Stimulated activated effector memory CD8-positive, alpha-beta T cell treated with anti-CD3 and anti-CD28 coated beads, Interleukin-12 subunit alpha, Interleukin-12 subunit beta, amount 100 ng/mL, for 72 hours (primary cell): ENCODE data around the gene ZKSCAN1.
A peak's percentile ranks its signal among the peaks of the same experiment; 100 is the strongest.

Experiments used
- ATAC-seq: fragments of 150-1000 bp; cut with Tn5 transposase; 2 replicates; pipeline ENCODE4 v1.10.0; 2021
- DNase-seq, 2 donors: peaks; one replicate each; pipeline ENCODE4 v3.0.0; 2021 to 2022; ENCODE audit warnings: low spot score in 2 of 2
- H3K27ac Mint-ChIP-seq: one replicate; pipeline ENCODE4 v1.8.0; 2022; ENCODE audit warnings: mild to moderate bottlenecking, mixed read lengths
- H3K36me3 Mint-ChIP-seq: one replicate; pipeline ENCODE4 v1.8.0; 2022; ENCODE audit warnings: mild to moderate bottlenecking, mixed read lengths
- H3K4me1 Mint-ChIP-seq: one replicate; pipeline ENCODE4 v1.8.0; 2022; ENCODE audit warnings: mixed read lengths
- H3K4me3 Mint-ChIP-seq: one replicate; pipeline ENCODE4 v1.8.0; 2022; ENCODE audit warnings: mild to moderate bottlenecking, mixed read lengths
- H3K9me3 Mint-ChIP-seq: one replicate; pipeline ENCODE4 v1.8.0; 2022; ENCODE audit warnings: mixed read lengths

ZKSCAN1 gene

DNA sequence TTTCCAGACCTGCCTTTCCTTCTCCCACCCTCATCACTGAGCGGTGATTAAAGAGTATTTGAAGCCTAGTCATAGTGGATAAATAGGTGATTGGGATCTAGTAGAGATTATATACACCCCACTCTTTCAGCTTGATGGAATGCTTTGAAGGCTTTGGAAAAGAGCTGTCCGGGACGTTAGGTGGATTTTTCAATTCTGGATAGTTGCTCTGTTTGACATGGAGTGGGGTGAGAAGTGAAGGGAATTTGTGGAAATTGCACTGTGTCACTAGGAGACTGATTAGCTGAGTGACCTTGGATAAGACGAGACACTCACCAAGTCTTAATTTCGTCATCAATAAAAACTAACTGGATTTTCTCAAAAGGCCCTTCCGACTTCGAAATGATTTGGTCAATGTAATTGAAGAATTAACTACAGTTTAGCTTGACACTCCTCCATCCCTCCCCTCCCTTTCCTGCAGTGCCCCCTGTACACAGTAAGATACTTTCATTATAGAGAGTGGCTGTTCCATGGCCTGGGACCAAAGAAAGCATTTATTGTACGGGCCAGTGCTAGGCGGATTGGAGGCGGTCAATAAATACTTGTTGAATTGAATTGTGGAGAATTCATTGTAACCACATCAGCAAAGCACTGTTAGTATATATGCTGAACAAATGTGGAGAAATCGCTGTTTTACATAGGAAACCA, 962 bp downstream of the ZKSCAN1 start:
- ATAC-seq (no peak), DNase-seq (no peak)
- peak overlapping the region; percentile 95 for H3K27ac Mint-ChIP-seq
- no peaks in the 10 kb centered on the region for H3K9me3 Mint-ChIP-seq
- H3K4me3 Mint-ChIP-seq: peak overlapping the region; percentile 88
- H3K36me3 Mint-ChIP-seq: peaks cover 34% of the 10 kb centered on the region
- H3K4me1 Mint-ChIP-seq: peaks cover 21% of the 10 kb centered on the region

DNA sequence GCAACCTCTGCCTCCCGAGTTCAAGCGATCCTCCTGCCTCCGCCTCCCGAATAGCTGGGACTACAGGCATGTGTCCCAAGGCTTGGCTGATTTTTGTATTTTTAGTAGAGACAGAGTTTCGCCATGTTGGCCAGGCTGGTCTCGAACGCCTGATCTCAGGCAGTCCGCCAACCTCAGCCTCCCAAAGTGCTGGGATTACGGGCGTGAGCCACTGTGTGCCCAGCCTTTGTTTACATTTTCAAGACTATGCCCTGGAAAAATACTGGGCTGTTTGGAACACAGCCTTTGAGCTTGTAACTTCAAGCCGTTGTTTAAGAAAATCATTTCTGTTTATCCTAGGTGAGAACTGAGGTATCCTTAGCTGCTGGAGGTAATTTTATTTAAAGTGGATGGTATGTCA, 1.9 kb downstream of the ZKSCAN1 start:
- no peak for DNase-seq
- Mint-ChIP-seq H3K27ac (no peak overlapping the region), H3K9me3 (no peaks in the 10 kb centered on the region), H3K4me1 (peaks cover 21% of the 10 kb centered on the region), H3K36me3 (peaks cover 44% of the 10 kb centered on the region), H3K4me3 (no peak overlapping the region)
- no peak for ATAC-seq

DNA sequence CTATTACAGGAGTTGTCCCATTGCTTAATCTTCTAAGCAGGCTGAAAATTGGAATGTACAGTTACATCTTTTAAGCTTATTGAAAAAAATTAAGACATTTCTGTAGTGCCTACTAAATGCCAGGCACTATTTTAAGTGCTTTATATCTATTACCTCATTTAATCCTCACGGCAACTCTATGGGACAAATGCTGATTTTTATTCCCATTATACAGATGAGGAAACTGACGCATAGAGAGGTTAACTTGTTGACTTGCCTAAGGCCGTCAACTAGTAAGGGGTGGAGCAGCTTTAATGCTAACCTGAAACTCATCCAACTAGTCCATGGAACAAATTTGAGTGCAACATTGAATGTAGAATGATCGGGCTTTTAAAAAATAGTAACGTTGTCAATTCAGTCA, 2.5 kb downstream of the ZKSCAN1 start:
- peaks cover 21% of the 10 kb centered on the region for H3K4me1 Mint-ChIP-seq

DNA sequence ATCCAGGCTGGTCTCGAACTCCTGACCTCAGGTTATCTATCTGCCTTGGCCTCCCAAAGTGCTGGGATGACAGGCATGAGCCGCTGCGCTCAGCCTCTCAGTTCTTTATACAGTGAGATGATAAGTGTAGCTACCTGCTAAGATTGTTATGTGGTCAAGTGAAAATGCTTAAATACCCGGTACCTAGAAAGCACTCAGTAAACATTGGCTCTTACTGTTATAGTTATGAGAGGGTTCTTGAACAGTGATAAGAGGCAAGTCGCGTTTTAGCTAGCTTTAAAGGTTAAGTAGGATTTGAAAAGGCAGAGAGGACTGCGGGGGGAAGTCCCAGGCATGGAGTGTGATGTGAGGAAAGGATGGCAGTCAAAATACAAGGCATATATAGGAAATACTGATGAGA, 4.5 kb downstream of the ZKSCAN1 start:
- Mint-ChIP-seq H3K27ac (no peak overlapping the region), H3K4me3 (no peak overlapping the region), H3K36me3 (peaks cover 70% of the 10 kb centered on the region), H3K9me3 (no peaks in the 10 kb centered on the region), H3K4me1 (peaks cover 21% of the 10 kb centered on the region)
- DNase-seq: no peak
- ATAC-seq: no peak

More for the DNA sequence above, 2.5 kb downstream of the ZKSCAN1 start:
- no peak for ATAC-seq
- DNase-seq: no peak
- H3K9me3 Mint-ChIP-seq: no peaks in the 10 kb centered on the region
- no peak overlapping the region for H3K27ac Mint-ChIP-seq
- no peak overlapping the region for H3K4me3 Mint-ChIP-seq
- peaks cover 49% of the 10 kb centered on the region for H3K36me3 Mint-ChIP-seq

DNA sequence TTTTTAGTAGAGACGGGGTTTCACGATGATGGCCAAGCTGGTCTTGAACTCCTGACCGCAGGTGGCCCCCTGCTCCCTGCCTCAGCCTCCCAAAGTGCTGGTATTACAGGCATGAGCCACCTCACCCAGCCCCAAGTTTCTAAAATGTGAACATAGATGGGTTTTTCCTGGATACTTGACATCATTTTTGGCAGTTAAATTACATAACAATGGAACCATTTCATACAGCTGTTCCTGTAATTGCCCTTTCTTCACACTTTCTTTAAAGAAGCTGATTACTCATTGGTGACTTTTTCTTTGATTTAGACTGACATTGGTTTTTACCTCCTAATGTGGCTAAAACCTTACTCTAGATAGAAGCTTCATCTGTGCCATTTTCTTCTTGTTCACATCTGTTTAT, 5.9 kb downstream of the ZKSCAN1 start:
- ATAC-seq: no peak
- peaks cover 79% of the 10 kb centered on the region for H3K36me3 Mint-ChIP-seq
- peak overlapping the region; percentile 29 for H3K27ac Mint-ChIP-seq
- peaks cover 21% of the 10 kb centered on the region for H3K4me1 Mint-ChIP-seq
- H3K4me3 Mint-ChIP-seq: no peak overlapping the region
- DNase-seq: no peak
- H3K9me3 Mint-ChIP-seq: no peaks in the 10 kb centered on the region

DNA sequence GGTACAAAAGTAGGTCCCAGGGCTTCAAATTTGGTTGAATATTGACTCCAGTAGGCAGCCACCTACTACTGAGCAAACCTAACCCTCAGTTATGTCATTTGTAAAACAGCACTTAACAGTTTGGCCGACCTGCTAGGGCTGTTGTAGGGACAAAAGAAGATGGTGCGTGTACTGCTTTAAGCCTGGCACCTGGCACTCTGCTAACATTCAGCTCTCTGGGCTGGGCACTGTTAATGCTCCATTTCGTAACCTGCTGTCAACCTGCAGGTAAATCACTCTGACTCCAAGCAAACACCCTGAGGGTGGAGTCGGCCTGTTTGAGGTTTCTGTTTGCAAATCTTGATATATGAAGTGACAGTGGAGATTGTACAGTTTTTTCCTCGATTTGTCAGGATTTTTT, 7.2 kb downstream of the ZKSCAN1 start:
- H3K36me3 Mint-ChIP-seq: peaks cover 80% of the 10 kb centered on the region
- H3K9me3 Mint-ChIP-seq: no peaks in the 10 kb centered on the region
- peak overlapping the region; percentile 54 for H3K27ac Mint-ChIP-seq
- DNase-seq (no peak), ATAC-seq (no peak)
- peaks cover 16% of the 10 kb centered on the region for H3K4me1 Mint-ChIP-seq
- no peak overlapping the region for H3K4me3 Mint-ChIP-seq

DNA sequence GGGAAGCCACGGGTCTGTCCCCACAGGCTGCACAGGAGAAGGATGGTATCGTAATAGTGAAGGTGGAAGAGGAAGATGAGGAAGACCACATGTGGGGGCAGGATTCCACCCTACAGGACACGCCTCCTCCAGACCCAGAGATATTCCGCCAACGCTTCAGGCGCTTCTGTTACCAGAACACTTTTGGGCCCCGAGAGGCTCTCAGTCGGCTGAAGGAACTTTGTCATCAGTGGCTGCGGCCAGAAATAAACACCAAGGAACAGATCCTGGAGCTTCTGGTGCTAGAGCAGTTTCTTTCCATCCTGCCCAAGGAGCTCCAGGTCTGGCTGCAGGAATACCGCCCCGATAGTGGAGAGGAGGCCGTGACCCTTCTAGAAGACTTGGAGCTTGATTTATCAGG, 8.1 kb downstream of the ZKSCAN1 start:
- Mint-ChIP-seq H3K27ac (peak overlapping the region; percentile 54), H3K4me3 (no peak overlapping the region), H3K4me1 (peaks cover 16% of the 10 kb centered on the region), H3K36me3 (peaks cover 88% of the 10 kb centered on the region), H3K9me3 (no peaks in the 10 kb centered on the region)
- ATAC-seq: no peak
- no peak for DNase-seq

DNA sequence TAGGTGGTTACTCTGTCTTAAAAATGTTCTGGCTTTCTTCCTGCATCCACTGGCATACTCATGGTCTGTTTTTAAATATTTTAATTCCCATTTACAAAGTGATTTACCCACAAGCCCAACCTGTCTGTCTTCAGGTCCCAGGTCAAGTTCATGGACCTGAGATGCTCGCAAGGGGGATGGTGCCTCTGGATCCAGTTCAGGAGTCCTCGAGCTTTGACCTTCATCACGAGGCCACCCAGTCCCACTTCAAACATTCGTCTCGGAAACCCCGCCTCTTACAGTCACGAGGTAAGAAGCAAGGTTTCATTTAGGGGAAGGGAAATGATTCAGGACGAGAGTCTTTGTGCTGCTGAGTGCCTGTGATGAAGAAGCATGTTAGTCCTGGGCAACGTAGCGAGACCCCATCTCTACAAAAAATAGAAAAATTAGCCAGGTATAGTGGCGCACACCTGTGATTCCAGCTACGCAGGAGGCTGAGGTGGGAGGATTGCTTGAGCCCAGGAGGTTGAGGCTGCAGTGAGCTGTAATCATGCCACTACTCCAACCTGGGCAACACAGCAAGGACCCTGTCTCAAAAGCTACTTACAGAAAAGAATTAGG, 8.7 kb downstream of the ZKSCAN1 start:
- Mint-ChIP-seq H3K9me3 (no peaks in the 10 kb centered on the region), H3K27ac (no peak overlapping the region), H3K4me1 (peaks cover 16% of the 10 kb centered on the region), H3K4me3 (no peak overlapping the region), H3K36me3 (peaks cover 92% of the 10 kb centered on the region)
- DNase-seq (no peak), ATAC-seq (no peak)

DNA sequence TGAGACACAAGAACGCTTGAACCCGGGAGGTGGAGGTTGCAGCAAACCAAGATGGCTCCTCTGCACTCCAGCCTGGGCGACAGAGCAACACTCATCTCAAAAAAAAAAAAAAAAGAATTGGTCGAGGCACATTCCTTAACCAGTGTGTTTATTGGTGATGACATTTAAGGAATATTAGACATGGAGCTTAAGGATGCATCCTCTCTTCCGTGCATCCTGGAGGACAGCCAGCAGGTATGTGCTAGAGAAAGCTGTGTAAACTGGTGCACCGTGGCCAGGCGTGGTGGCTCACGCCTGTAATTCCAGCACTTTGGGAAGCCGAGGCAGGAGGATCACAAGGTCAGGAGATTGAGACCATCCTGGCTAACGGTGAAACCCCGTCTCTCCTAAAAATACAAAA, 11.8 kb downstream of the ZKSCAN1 start:
- Mint-ChIP-seq H3K4me1 (peaks cover 9% of the 10 kb centered on the region), H3K36me3 (peaks cover 100% of the 10 kb centered on the region), H3K4me3 (no peak overlapping the region), H3K9me3 (no peaks in the 10 kb centered on the region), H3K27ac (no peak overlapping the region)
- no peak for ATAC-seq
- DNase-seq: no peak

DNA sequence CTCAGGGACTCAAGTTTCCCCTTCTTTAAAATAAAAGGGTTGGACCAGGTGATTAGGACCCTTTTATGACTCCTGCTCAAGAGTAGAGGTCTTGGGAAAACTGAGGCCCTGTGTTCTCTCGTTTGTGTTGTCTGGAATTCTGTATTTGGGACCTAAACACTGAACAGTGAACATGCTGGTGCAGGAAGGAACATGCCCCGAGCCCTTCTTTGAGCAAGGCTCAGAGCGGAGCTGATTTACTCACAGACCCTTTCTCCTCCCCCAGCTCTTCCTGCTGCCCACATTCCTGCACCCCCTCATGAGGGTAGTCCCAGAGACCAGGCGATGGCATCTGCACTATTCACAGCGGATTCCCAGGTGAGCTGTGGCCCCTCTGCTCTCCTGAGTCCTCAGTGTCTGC, 14.2 kb downstream of the ZKSCAN1 start:
- Mint-ChIP-seq H3K4me1 (peaks cover 9% of the 10 kb centered on the region), H3K27ac (peak overlapping the region; percentile 12), H3K4me3 (no peak overlapping the region), H3K36me3 (peaks cover 100% of the 10 kb centered on the region), H3K9me3 (no peaks in the 10 kb centered on the region)
- DNase-seq: no peak
- no peak for ATAC-seq

DNA sequence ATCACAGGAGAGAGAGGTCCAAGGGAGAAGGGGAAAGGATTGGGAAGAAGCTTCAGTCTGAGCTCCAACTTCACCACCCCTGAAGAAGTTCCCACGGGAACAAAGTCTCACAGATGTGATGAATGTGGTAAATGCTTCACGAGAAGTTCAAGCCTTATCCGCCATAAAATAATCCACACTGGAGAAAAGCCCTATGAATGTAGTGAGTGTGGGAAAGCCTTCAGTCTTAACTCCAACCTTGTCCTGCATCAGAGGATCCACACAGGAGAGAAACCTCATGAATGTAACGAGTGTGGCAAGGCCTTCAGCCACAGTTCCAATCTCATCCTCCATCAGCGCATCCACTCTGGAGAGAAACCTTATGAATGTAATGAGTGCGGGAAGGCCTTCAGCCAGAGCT, 18.1 kb downstream of the ZKSCAN1 start:
- H3K36me3 Mint-ChIP-seq: peaks cover 95% of the 10 kb centered on the region
- ATAC-seq (no peak), DNase-seq (no peak)
- H3K9me3 Mint-ChIP-seq: no peaks in the 10 kb centered on the region
- H3K4me3 Mint-ChIP-seq: no peak overlapping the region
- H3K4me1 Mint-ChIP-seq: no peaks in the 10 kb centered on the region
- H3K27ac Mint-ChIP-seq: no peak overlapping the region

DNA sequence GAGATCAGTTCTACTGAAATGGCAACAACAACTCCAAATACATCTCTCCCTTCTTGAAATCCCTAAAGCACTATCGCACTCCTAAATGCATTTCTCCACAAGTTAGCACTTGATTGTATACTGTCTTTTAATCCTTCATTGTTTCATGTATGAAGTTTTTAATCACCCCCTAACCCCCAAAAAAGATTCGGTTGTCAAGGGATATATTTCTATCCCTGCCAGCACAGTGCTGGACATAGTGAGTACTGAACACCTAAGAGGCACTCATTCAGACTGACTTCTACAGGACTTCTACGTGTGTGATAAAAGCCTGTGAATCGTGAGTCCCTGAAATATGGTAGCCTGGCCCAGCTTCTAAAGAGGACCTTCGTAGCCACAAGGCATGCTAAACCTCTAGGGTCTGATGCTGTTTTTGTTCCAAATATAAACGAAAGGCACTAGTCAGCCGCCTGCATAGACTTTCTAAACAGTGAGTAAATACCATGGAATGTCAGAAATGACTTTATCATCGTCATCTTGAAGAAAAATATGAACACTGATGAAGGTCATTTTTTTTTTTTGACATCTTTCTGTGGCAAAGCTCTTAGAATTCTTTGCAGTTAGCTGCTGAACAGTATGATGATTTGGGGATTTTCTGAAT, 19.6 kb downstream of the ZKSCAN1 start:
- H3K9me3 Mint-ChIP-seq: no peaks in the 10 kb centered on the region
- peak; percentile 36 for ATAC-seq
- peaks cover 80% of the 10 kb centered on the region for H3K36me3 Mint-ChIP-seq
- no peak for DNase-seq
- H3K27ac Mint-ChIP-seq: no peak overlapping the region
- H3K4me1 Mint-ChIP-seq: no peaks in the 10 kb centered on the region
- H3K4me3 Mint-ChIP-seq: no peak overlapping the region

DNA sequence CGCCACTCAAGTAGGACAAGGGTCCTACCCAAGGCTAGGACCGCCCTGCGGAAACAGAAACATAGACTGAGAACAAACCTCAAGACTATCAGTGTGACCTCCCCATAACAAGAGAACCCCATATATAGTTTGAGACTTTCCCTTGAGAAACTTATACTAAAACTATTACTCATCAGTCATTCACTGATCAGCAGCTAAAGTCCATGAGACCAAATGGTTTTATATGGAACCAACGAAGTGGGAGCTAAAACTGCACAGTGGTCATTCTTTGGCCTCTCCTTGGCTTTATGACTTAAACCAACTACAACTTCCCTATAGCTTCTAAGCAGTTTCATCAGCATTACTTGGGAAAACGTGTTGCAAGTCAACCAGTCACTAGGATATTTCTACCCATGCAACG, 20.5 kb downstream of the ZKSCAN1 start:
- Mint-ChIP-seq H3K4me1 (no peaks in the 10 kb centered on the region), H3K9me3 (no peaks in the 10 kb centered on the region), H3K4me3 (no peak overlapping the region), H3K36me3 (peaks cover 71% of the 10 kb centered on the region), H3K27ac (no peak overlapping the region)
- ATAC-seq (no peak), DNase-seq (no peak)

DNA sequence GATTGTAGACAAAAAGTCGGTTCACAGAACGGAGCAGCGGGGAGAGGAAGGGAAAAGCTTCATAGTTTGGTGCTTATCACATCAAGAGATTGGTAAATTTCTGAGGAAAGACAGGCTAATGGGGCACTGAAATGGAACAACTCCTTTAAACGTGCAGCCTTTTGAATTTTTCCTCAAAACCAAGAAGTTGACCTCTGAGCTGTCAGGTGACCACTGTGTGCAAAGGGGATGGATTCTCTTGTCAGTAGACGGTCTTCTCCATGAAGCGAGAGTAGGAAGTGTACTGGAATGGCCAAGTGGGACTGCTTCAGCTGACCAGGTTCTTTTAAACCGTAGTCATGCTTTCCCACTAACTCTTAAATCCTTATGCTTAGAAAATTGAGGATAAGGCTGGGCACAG, 22.9 kb downstream of the ZKSCAN1 start:
- no peak for DNase-seq
- no peaks in the 10 kb centered on the region for H3K4me1 Mint-ChIP-seq
- no peaks in the 10 kb centered on the region for H3K9me3 Mint-ChIP-seq
- peaks cover 47% of the 10 kb centered on the region for H3K36me3 Mint-ChIP-seq
- H3K27ac Mint-ChIP-seq: no peak overlapping the region
- H3K4me3 Mint-ChIP-seq: no peak overlapping the region
- no peak for ATAC-seq

DNA sequence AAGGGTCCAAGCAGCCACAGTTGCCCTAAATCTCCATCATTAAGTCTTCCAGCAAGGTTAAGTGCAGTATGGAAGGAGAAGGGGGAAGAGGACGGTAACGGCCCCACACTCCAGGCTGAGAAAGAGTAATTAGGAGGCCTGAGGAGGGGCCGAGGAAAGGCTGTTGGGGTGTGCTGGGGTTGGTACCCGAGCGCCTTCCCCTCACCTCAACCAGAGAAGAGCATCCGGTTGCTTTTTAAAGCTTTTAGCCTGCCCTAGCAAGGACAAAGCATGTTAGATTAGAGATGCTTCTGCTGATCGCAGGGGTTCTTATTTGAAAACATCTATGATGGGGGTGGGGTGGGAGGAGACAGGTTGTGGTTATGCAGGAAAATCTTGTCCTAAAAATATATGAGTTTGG, 25.2 kb downstream of the ZKSCAN1 start:
- H3K27ac Mint-ChIP-seq: peak overlapping the region; percentile 23
- no peaks in the 10 kb centered on the region for H3K9me3 Mint-ChIP-seq

DNA sequence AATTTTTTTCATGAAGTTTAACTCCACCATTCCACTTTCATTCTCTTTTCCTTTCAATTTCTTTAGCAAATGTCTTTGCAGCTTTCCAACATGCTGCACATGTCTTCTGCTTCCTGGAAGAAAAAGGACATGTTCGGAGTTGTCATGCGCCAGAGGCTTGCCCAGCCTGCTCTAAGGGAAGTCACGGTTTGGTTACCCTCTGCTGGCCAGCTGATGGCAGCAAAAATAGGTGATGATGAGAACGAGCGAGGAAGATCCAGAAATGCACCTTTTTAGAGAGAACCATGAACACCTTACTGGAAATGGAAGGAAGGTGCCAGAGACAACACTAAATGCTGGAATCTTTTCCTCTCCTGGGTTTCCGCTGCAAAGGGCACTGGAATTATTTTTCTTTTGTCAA, 29.3 kb downstream of the ZKSCAN1 start:
- Mint-ChIP-seq H3K4me3 (no peak overlapping the region), H3K36me3 (no peaks in the 10 kb centered on the region), H3K27ac (no peak overlapping the region), H3K4me1 (no peaks in the 10 kb centered on the region), H3K9me3 (no peaks in the 10 kb centered on the region)
- no peak for DNase-seq
- ATAC-seq: no peak

More for the DNA sequence above, 25.2 kb downstream of the ZKSCAN1 start:
- peaks cover 24% of the 10 kb centered on the region for H3K36me3 Mint-ChIP-seq
- no peak for DNase-seq
- H3K4me3 Mint-ChIP-seq: no peak overlapping the region
- H3K4me1 Mint-ChIP-seq: no peaks in the 10 kb centered on the region
- no peak for ATAC-seq
